Sigmoid colon (tissue), 7 donors: Measurements from ENCODE around the gene RTL10. TPM values are rescaled to one million over a fixed set of nuclear protein-coding genes. Genes with fewer than 3 reads are reported as not detected.

ENCODE experiments used
- DNase-seq: peaks from one replicate; pipeline ENCODE4 v3.0.0-alpha.2; 2019
- H3K27ac ChIP-seq, 4 donors: fragments of 200-600 bp; sonication (generic); one replicate each; pipeline ENCODE4 v1.5.1; 2016 to 2019; ENCODE audit warnings: mild to moderate bottlenecking in 1 of 4
- H3K27me3 ChIP-seq, 3 donors: fragments of 200-600 bp; sonication (generic); one replicate each; pipeline ENCODE4 v1.5.1; 2019; ENCODE audit warnings: mild to moderate bottlenecking in 1 of 3
- H3K36me3 ChIP-seq, 4 donors: fragments of 200-600 bp; sonication (generic); one replicate each; pipeline ENCODE4 v1.5.1; 2016 to 2019
- H3K4me1 ChIP-seq, 4 donors: fragments of 200-600 bp; sonication (generic); one replicate each; pipeline ENCODE4 v1.5.1; 2017 to 2019
- H3K4me3 ChIP-seq, 4 donors: fragments of 200-600 bp; sonication (generic); one replicate each; pipeline ENCODE4 v1.5.1; 2017 to 2019; ENCODE audit warnings: mild to moderate bottlenecking in 2 of 4, moderate library complexity in 1 of 4
- H3K9me3 ChIP-seq, 4 donors: fragments of 200-600 bp in 3 of 4; sonication (generic) in 3 of 4; one replicate each; pipeline versions ENCODE4 v1.5.1 to v1.6.1; 2013 to 2019
- CTCF ChIP-seq, 4 experiments: fragments of 450-650 bp in 3 of 4; fragments of 200-600 bp in 1 of 4; IDR thresholded peaks; one replicate each; pipeline ENCODE4 v1.5.1; 2016 to 2019; ENCODE audit warnings: antibody characterized with exemption in 4 of 4, mild to moderate bottlenecking in 3 of 4, moderate library complexity in 2 of 4
- EP300 ChIP-seq, 4 donors: sonication (generic); formaldehyde crosslinking; IDR thresholded peaks; one replicate each; pipeline ENCODE4 v1.6.1; 2017; ENCODE audit warnings: antibody characterized with exemption in 4 of 4
- POLR2A ChIP-seq, 2 donors: fragments of 450-650 bp; IDR thresholded peaks; one replicate each; pipeline ENCODE4 v1.6.1; 2016; ENCODE audit warnings: antibody characterized with exemption in 2 of 2, mild to moderate bottlenecking in 2 of 2, moderate library complexity in 2 of 2
- POLR2AphosphoS5 ChIP-seq, 4 donors: sonication (generic); formaldehyde crosslinking; IDR thresholded peaks; one replicate each; pipeline ENCODE4 v1.6.1; 2017; ENCODE audit warnings: antibody characterized with exemption in 4 of 4
- WGBS, 2 donors: extraction: QIAGEN DNeasy Blood & Tissue Kit; methylation state at CpG; one replicate each; pipeline ENCODE4 v1.1.7; 2013; 5-methylcytosine and 5-hydroxymethylcytosine counted together
- intact Hi-C: fragments of 100-400 bp; cut with DNase I; formaldehyde crosslinking; loops from one replicate; pipeline ENCODE4 v1.15.1; 2023
- polyA plus RNA-seq, 3 donors: library from polyadenylated mRNA; stranded (reverse); fragments of 200-250 nt; gene quantifications; one replicate each; pipeline ENCODE4 v1.2.3, GENCODE V29; 2013
- total RNA-seq, 4 donors: library from RNA; depleted of rRNA; stranded (reverse); fragments of >200 nt; gene quantifications; one replicate each; pipeline ENCODE4 v1.1.0, GENCODE V29; 2016
- donor health status: healthy with polysubstance abuse.
- donor health status: Bipolar disorder and iron deficiency.
- donor health status: healthy.

The RTL10 gene
- total and polyA plus RNA-seq, 7 donors = 1.8 to 15.0 (median 7.8) TPM

- H3K4me1 ChIP-seq = no peaks in the 10 kb centered on the region
- H3K9me3 ChIP-seq = no peaks in the 10 kb centered on the region
- H3K36me3 ChIP-seq = no peaks in the 10 kb centered on the region
- DNase-seq = peak; percentile 54
- no peaks in the 10 kb centered on the region for H3K27me3 ChIP-seq
- no peak overlapping the region for H3K4me3 ChIP-seq
- TF ChIP-seq POLR2A (IDR thresholded peaks at IDR 0.05) = no peak
- no peak for TF ChIP-seq EP300 (IDR thresholded peaks at IDR 0.05)
- TF ChIP-seq POLR2AphosphoS5 (IDR thresholded peaks at IDR 0.05) = no peak
- TF ChIP-seq CTCF (IDR thresholded peaks at IDR 0.05) = no peak
- H3K27ac ChIP-seq = no peak overlapping the region
- intact Hi-C loops = no loop called here
- WGBS, 2 donors = 86 to 92% methylated on average over 18 of the region's 18 CpGs
These were observed 32.2 kb downstream of the RTL10 start for GRCh38 chr22:19822301-19823117.

GRCh38 chr22:19821523-19822300 lies 33.0 kb downstream of the RTL10 start:
- 93 to 94% methylated on average over 20 of the region's 20 CpGs for WGBS, 2 donors
- no peaks in the 10 kb centered on the region for H3K36me3 ChIP-seq
- peak; percentile 50 for DNase-seq
- no peaks in the 10 kb centered on the region for H3K27me3 ChIP-seq
- H3K4me1 ChIP-seq = no peaks in the 10 kb centered on the region
- H3K4me3 ChIP-seq = no peak overlapping the region
- intact Hi-C loops = no loop called here
- H3K9me3 ChIP-seq = no peaks in the 10 kb centered on the region
- TF ChIP-seq EP300 (IDR thresholded peaks at IDR 0.05) (no peak), POLR2A (IDR thresholded peaks at IDR 0.05) (no peak), CTCF (IDR thresholded peaks at IDR 0.05) (no peak), POLR2AphosphoS5 (IDR thresholded peaks at IDR 0.05) (no peak)
- H3K27ac ChIP-seq = no peak overlapping the region

GRCh38 chr22:19820880-19821522 lies 33.7 kb downstream of the RTL10 start:
- TF ChIP-seq POLR2A (IDR thresholded peaks at IDR 0.05) = no peak
- no peak for TF ChIP-seq CTCF (IDR thresholded peaks at IDR 0.05)
- no peak for TF ChIP-seq POLR2AphosphoS5 (IDR thresholded peaks at IDR 0.05)
- TF ChIP-seq EP300 (IDR thresholded peaks at IDR 0.05) = no peak
- no peaks in the 10 kb centered on the region for H3K9me3 ChIP-seq
- no peak overlapping the region for H3K27ac ChIP-seq
- no peaks in the 10 kb centered on the region for H3K36me3 ChIP-seq
- intact Hi-C loops = no loop called here
- WGBS, 2 donors = 95% methylated on average over 18 of the region's 18 CpGs
- peak; percentile 58 for DNase-seq
- H3K27me3 ChIP-seq = no peaks in the 10 kb centered on the region
- H3K4me3 ChIP-seq = no peak overlapping the region
- H3K4me1 ChIP-seq = no peaks in the 10 kb centered on the region

- H3K36me3 ChIP-seq = no peaks in the 10 kb centered on the region
- no peak overlapping the region for H3K27ac ChIP-seq
- no peak for TF ChIP-seq EP300 (IDR thresholded peaks at IDR 0.05)
- no peak for TF ChIP-seq CTCF (IDR thresholded peaks at IDR 0.05)
- TF ChIP-seq POLR2AphosphoS5 (IDR thresholded peaks at IDR 0.05) = no peak
- no peak for TF ChIP-seq POLR2A (IDR thresholded peaks at IDR 0.05)
- DNase-seq = peak; percentile 58
- no peak overlapping the region for H3K4me3 ChIP-seq
- intact Hi-C loops = no loop called here
- no peaks in the 10 kb centered on the region for H3K9me3 ChIP-seq
- H3K27me3 ChIP-seq = no peaks in the 10 kb centered on the region
- no peaks in the 10 kb centered on the region for H3K4me1 ChIP-seq
- WGBS, 2 donors = 94 to 95% methylated on average over 21 of the region's 21 CpGs
These were observed 34.5 kb downstream of the RTL10 start for GRCh38 chr22:19819911-19820879.
